GM18951 (cell line): ENCODE measurements around the gene ABHD8.
A peak's percentile ranks its signal among the peaks of the same experiment; 100 is the strongest.

ENCODE experiments used
- POLR2A ChIP-seq: IDR thresholded peaks from 4 replicates; pipeline ENCODE4 v1.6.1; 2011; ENCODE audit warnings: mild to moderate bottlenecking; ENCODE audit not compliant: insufficient read length, insufficient read depth; ENCODE audit errors: extremely low read depth
- in situ Hi-C: fragments of 300-500 bp; cut with MboI; formaldehyde crosslinking; loops from one replicate; pipeline ENCODE4 v1.12.0; 2022; ENCODE audit warnings: low sequenced_read_pairs, mixed read lengths, inconsistent platforms; ENCODE audit not compliant: unreplicated experiment

Gene ABHD8

GRCh38 chr19:17338433-17339078, 35.3 kb upstream of the ABHD8 start:
- in situ Hi-C loops: no loop called here
- TF ChIP-seq POLR2A: no peak

- TF ChIP-seq POLR2A: no peak
- in situ Hi-C loops: no loop called here
Observed at GRCh38 chr19:17337675-17338432, 34.6 kb upstream of the ABHD8 start.

- TF ChIP-seq POLR2A: peak; percentile 75
- in situ Hi-C loops: no loop called here
Observed at GRCh38 chr19:17336872-17337674, 33.8 kb upstream of the ABHD8 start, which contains the start of gene GTPBP3. GTPBP3 (plus strand) TSS chr19:17337553; CDS start chr19:17337612, 59 bp downstream.

- no peak for TF ChIP-seq POLR2A
- in situ Hi-C loops: no loop called here
Observed at GRCh38 chr19:17335575-17335974, 32.4 kb upstream of the ABHD8 start.

- peak; percentile 35 for TF ChIP-seq POLR2A
- in situ Hi-C loops: no loop called here
Observed at GRCh38 chr19:17334414-17335409, 31.5 kb upstream of the ABHD8 start, which contains the start of gene ANO8. ANO8 (minus strand) TSS chr19:17334855; CDS start chr19:17334670, 185 bp downstream.

GRCh38 chr19:17333611-17334413, 30.6 kb upstream of the ABHD8 start:
- TF ChIP-seq POLR2A: no peak
- in situ Hi-C loops: no loop called here

GRCh38 chr19:17332677-17333581, 29.7 kb upstream of the ABHD8 start:
- no peak for TF ChIP-seq POLR2A
- in situ Hi-C loops: no loop called here

GRCh38 chr19:17332360-17332676, 29.1 kb upstream of the ABHD8 start:
- no peak for TF ChIP-seq POLR2A
- in situ Hi-C loops: no loop called here

GRCh38 chr19:17331045-17331558, 27.9 kb upstream of the ABHD8 start:
- TF ChIP-seq POLR2A: no peak
- in situ Hi-C loops: no loop called here

GRCh38 chr19:17330262-17331044, 27.2 kb upstream of the ABHD8 start:
- TF ChIP-seq POLR2A: no peak
- in situ Hi-C loops: no loop called here
